HepG2 (cell line): ENCODE results near the gene RIMBP2.

Experiments
- CBFB ChIP-seq: sonication (generic); formaldehyde crosslinking; IDR thresholded peaks from 2 replicates; pipeline ENCODE4 v1.4.0; 2020; ENCODE audit warnings: missing genetic modification reagents
- CTCF ChIP-seq: sonication (generic); formaldehyde crosslinking; IDR thresholded peaks from 2 replicates; pipeline ENCODE4 v1.5.0; 2020; ENCODE audit warnings: mild to moderate bottlenecking, missing genetic modification reagents, moderate library complexity
- ELF4 ChIP-seq: sonication (generic); formaldehyde crosslinking; IDR thresholded peaks from 2 replicates; pipeline ENCODE4 v1.5.0; 2020; ENCODE audit warnings: missing genetic modification reagents, mild to moderate bottlenecking, moderate library complexity, borderline replicate concordance
- EP300 ChIP-seq, 3 experiments: sonication (generic) in 1 of 3; formaldehyde crosslinking in 1 of 3; IDR thresholded peaks; 2 replicates each; pipeline versions ENCODE4 v1.5.1 to v1.6.1; 2011 to 2020; ENCODE audit warnings: low read depth in 2 of 3, low read length in 2 of 3, borderline replicate concordance in 1 of 3, improper control_type of control experiment in 1 of 3, mild to moderate bottlenecking in 1 of 3, missing genetic modification reagents in 1 of 3, moderate library complexity in 1 of 3
- ETV6 ChIP-seq: sonication (generic); formaldehyde crosslinking; conservative IDR thresholded peaks from 2 replicates; pipeline ENCODE4 v1.4.0; 2020; ENCODE audit warnings: missing genetic modification reagents
- EZH2 ChIP-seq: conservative IDR thresholded peaks from 2 replicates; pipeline ENCODE4 v1.6.1; 2012; ENCODE audit warnings: mild to moderate bottlenecking, low read depth, low read length, moderate library complexity
- FOSL1 ChIP-seq: sonication (generic); formaldehyde crosslinking; IDR thresholded peaks from 2 replicates; pipeline ENCODE4 v1.9.0; 2021; ENCODE audit warnings: missing genetic modification reagents, borderline replicate concordance
- JDP2 ChIP-seq: sonication (generic); formaldehyde crosslinking; IDR thresholded peaks from 2 replicates; pipeline ENCODE4 v1.8.1; 2022; ENCODE audit warnings: missing genetic modification reagents, borderline replicate concordance
- KDM4B ChIP-seq: sonication (generic); formaldehyde crosslinking; IDR thresholded peaks from 2 replicates; pipeline ENCODE4 v1.4.0; 2020; ENCODE audit warnings: missing genetic modification reagents
- SP2 ChIP-seq: sonication (generic); formaldehyde crosslinking; IDR thresholded peaks from 2 replicates; pipeline ENCODE4 v1.5.1; 2020; ENCODE audit warnings: mild to moderate bottlenecking, missing genetic modification reagents
- TCF12 ChIP-seq, 2 experiments: fragments of 450-650 bp in 1 of 2; sonication (generic) in 1 of 2; formaldehyde crosslinking in 1 of 2; IDR thresholded peaks; 2 replicates each; pipeline versions ENCODE4 v1.6.1 to v1.8.0; 2017 to 2022; ENCODE audit warnings: antibody characterized with exemption in 1 of 2, mild to moderate bottlenecking in 1 of 2, missing genetic modification reagents in 1 of 2, moderate library complexity in 1 of 2
- TF ChIP-seq, protein P1 (sequence below): sonication (generic); formaldehyde crosslinking; IDR thresholded peaks from 2 replicates; pipeline ENCODE4 v1.5.0; 2020; ENCODE audit warnings: mild to moderate bottlenecking, missing genetic modification reagents, borderline replicate concordance
- TF ChIP-seq, protein P2 (sequence below): sonication (generic); formaldehyde crosslinking; conservative IDR thresholded peaks from 2 replicates; pipeline ENCODE4 v1.8.1; 2023; ENCODE audit warnings: missing genetic modification reagents

- no peak for TF ChIP-seq CBFB (CRISPR knock-in tag)
- TF ChIP-seq ELF4 (CRISPR knock-in tag), result no peak
- no peak for TF ChIP-seq CTCF (CRISPR knock-in tag)
- no peak for TF ChIP-seq EZH2
- no peak for TF ChIP-seq JDP2 (CRISPR knock-in tag)
- no peak for TF ChIP-seq SP2 (CRISPR knock-in tag)
- TF ChIP-seq, protein P1, sequence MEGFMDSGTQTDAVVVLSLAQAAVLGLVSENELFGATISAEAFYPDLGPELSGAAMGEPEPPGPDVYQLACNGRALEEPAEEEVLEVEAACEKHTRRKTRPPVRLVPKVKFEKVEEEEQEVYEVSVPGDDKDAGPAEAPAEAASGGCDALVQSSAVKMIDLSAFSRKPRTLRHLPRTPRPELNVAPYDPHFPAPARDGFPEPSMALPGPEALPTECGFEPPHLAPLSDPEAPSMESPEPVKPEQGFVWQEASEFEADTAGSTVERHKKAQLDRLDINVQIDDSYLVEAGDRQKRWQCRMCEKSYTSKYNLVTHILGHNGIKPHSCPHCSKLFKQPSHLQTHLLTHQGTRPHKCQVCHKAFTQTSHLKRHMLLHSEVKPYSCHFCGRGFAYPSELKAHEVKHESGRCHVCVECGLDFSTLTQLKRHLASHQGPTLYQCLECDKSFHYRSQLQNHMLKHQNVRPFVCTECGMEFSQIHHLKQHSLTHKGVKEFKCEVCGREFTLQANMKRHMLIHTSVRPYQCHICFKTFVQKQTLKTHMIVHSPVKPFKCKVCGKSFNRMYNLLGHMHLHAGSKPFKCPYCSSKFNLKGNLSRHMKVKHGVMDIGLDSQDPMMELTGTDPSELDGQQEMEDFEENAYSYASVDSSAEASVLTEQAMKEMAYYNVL (CRISPR knock-in tag), result no peak
- TF ChIP-seq KDM4B, result no peak
- TF ChIP-seq TCF12 (IDR thresholded peaks at IDR 0.05), result no peak
- TF ChIP-seq TCF12 (CRISPR knock-in tag; IDR thresholded peaks at IDR 0.05), result no peak
- no peak for TF ChIP-seq EP300 (IDR thresholded peaks at IDR 0.05; ENCODE audit: low read depth in 2 of 2, low read length in 2 of 2)
- TF ChIP-seq EP300 (CRISPR knock-in tag; IDR thresholded peaks at IDR 0.05; ENCODE audit: borderline replicate concordance), result no peak
- no peak for TF ChIP-seq ETV6
- TF ChIP-seq, protein P2, sequence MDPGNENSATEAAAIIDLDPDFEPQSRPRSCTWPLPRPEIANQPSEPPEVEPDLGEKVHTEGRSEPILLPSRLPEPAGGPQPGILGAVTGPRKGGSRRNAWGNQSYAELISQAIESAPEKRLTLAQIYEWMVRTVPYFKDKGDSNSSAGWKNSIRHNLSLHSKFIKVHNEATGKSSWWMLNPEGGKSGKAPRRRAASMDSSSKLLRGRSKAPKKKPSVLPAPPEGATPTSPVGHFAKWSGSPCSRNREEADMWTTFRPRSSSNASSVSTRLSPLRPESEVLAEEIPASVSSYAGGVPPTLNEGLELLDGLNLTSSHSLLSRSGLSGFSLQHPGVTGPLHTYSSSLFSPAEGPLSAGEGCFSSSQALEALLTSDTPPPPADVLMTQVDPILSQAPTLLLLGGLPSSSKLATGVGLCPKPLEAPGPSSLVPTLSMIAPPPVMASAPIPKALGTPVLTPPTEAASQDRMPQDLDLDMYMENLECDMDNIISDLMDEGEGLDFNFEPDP (CRISPR knock-in tag), result no peak
- no peak for TF ChIP-seq FOSL1 (CRISPR knock-in tag)
Observed at GRCh38 chr12:130517588-130517987, 198.5 kb downstream of the RIMBP2 start.
